OCI-LY1 (cell line): ENCODE results near the gene MEP1A.

ENCODE experiments used
- CTCF ChIP-seq: fragments of 200-600 bp; sonication (generic), shearing (Covaris generic); IDR thresholded peaks from 2 replicates; pipeline ENCODE4 v1.5.1; 2017; ENCODE audit warnings: mild to moderate bottlenecking, antibody characterized with exemption, low read length, moderate library complexity, mixed read lengths
- EZH2 ChIP-seq: fragments of 200-600 bp; sonication (generic), shearing (Covaris generic); IDR thresholded peaks from 2 replicates; pipeline ENCODE4 v1.8.0; 2017; ENCODE audit warnings: borderline replicate concordance, mixed run types, mild to moderate bottlenecking, antibody characterized with exemption, low read length, moderate library complexity, mixed read lengths

GRCh38 chr6:46760925-46761324 lies 32.3 kb upstream of the MEP1A start:
- TF ChIP-seq CTCF = no peak
- TF ChIP-seq EZH2 = no peak
